Measurements from ENCODE around the gene MAGEB6.

GRCh38 chrX:26146024-26146423 lies 46.2 kb upstream of the MAGEB6 start:
- no peak for TF ChIP-seq TEAD4 (IDR thresholded peaks at IDR 0.05)
- TF ChIP-seq EP300 (IDR thresholded peaks at IDR 0.05; ENCODE audit: borderline replicate concordance) = no peak
- TF ChIP-seq FOXM1 (IDR thresholded peaks at IDR 0.05; ENCODE audit: borderline replicate concordance, low read depth) = no peak
- TF ChIP-seq MAX (IDR thresholded peaks at IDR 0.05) = no peak
- TF ChIP-seq REST (IDR thresholded peaks at IDR 0.05; ENCODE audit: low read depth) = no peak
- TF ChIP-seq YY1 (IDR thresholded peaks at IDR 0.05; ENCODE audit: low read depth) = no peak
- TF ChIP-seq EGR1 (IDR thresholded peaks at IDR 0.05) = no peak
- TF ChIP-seq RAD21 (IDR thresholded peaks at IDR 0.05; ENCODE audit: low read depth) = no peak
- no peak for TF ChIP-seq NFIC (IDR thresholded peaks at IDR 0.05)

Measured in Ishikawa (cell line).